Activated CD8-positive, alpha-beta memory T cell treated with anti-CD3 and anti-CD28 coated beads for 4 hours (primary cell): ENCODE data around the gene RPAP2.
"Not testable (repeated sequence)": the region's sequence is repeated elsewhere in the genome, so short reads cannot be mapped to it uniquely, and the experiment has no call there.

ENCODE experiments used
- DNase-seq, 2 donors: peaks; one replicate each; pipeline ENCODE4 v3.0.0-alpha.2; 2020; ENCODE audit warnings: low read depth in 2 of 2

RPAP2 gene

DNA sequence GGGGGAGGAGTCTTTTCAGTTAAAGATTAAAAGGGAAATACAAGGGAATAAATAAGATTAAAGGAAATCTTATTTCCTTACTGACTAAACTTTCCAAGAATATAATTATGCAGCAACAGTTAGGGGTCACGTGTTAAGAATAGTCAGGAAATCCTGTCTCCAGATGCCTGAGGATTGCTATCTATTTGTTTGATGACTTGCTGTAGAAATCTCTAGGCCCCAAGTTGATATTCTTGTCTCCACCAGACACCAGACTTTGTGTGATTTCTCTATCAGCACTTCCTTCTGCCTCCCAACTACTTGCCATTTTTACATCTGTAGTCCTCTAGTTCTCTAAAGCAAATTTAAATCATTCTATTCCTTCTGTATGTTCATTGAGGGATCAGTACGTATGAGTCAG is 77.5 kb downstream of the RPAP2 start:
- no peak for DNase-seq

- DNase-seq, result not testable (repeated sequence)
Observed at GRCh38 chr1:92377991-92378390, 79.1 kb downstream of the RPAP2 start.

DNA sequence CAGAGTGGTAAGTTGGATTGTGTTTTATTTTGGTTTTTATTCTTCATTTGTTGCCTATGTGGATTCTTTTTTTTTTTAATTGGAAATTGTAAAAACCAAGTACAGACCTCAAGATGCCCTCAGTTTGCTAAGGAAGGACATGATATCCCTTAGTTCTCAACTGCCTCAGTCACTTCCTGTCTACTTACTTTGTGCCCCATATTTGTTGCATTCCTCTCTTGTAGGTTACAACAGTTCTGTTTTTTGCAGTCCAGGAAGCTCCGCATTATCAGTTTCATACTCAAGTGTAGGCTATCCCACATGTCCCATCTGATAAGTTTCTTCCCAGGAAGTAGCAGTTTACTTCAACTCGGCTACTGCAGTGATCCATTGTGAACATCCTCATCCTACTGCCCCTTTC is 82.0 kb downstream of the RPAP2 start:
- DNase-seq, result no peak

DNA sequence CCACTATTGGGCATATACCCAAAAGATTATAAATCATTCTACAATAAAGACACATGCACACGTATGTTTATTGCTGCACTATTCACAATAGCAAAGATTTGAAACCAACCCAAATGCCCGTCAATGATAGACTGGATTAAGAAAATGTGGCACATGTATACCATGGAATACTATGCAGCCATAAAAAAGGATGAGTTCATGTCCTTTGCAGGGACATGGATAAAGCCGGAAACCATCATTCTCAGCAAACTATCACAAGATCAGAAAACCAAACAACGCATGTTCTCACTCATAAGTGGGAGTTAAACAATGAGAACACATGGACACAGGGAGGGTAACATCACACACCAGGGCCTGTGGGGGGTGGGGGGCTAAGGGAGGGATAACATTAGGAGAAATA is 95.1 kb downstream of the RPAP2 start:
- not testable (repeated sequence) for DNase-seq

GRCh38 chr1:92398519-92398918 is 99.7 kb downstream of the RPAP2 start:
- no peak for DNase-seq

DNA sequence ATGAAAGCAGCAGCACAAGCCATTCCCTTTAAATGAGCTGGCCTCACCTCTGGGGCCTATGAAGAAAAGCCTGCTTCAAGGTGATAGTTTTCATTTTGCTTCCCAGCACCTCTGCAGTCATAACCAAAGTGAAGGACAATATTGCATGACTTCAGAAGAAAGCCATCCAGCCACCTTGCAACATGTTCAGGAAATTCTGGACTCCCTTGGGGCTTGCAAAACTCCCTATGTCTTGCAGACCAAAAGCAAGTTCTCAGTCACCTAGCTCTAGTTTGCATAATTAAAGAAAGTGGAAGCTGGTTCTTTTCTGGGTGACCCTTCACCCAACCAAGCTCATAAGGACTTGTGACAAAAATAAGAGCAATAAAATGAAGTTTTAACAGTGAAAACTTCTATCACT is 100.2 kb downstream of the RPAP2 start:
- no peak for DNase-seq

GRCh38 chr1:92404661-92405060 is 105.8 kb downstream of the RPAP2 start:
- no peak for DNase-seq

- no peak for DNase-seq
Observed at GRCh38 chr1:92408825-92409224, 110.0 kb downstream of the RPAP2 start.

DNA sequence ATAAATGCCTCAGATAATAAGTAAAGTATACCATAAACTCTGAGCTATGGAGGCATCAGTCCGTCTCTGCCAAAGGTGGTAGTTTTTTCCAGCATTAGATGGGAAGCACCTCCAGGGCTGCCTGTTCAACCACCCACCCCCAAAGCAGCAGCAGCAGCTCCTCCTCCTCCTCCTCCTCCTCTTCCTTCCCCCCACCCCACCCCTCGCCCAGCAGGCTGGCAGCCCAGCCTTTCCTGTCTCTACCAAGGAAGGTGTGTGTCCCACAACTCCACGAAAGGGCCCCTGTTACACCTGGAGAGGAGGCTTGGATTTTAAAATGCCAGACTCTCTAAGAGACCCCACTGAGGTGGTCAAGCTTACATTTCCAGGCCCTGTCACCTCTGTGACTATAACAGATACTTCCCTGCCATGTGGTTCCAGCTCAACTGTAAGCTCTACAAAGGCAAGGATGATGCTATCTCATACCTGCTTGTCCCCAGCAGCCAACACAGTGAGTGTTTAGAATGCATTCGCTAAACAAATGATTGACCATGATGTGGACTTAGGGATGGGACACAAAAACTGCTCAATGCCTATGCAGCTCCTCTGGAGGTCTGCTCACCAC is 111.2 kb downstream of the RPAP2 start:
- DNase-seq, result no peak

GRCh38 chr1:92410706-92411105 is 111.8 kb downstream of the RPAP2 start:
- DNase-seq, result no peak

DNA sequence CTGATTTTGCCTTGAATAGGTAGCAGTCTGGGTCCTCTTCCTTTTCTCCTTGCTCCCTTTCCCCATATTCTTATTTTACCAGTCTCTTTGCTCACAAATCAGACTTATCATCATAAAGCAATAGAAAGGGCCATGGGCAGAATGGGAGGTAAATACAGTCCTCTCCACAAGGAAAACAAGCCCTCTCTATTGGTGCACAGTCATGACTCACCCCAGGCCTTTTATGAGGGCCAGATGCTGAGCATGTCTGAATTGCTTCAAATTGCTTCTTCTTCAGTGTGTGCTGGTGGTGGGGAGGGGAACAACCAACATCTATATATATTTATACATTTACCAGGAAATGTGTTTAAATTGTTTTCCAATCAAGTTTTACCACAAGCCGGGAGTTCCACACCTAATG is 112.7 kb downstream of the RPAP2 start:
- DNase-seq, result no peak

DNA sequence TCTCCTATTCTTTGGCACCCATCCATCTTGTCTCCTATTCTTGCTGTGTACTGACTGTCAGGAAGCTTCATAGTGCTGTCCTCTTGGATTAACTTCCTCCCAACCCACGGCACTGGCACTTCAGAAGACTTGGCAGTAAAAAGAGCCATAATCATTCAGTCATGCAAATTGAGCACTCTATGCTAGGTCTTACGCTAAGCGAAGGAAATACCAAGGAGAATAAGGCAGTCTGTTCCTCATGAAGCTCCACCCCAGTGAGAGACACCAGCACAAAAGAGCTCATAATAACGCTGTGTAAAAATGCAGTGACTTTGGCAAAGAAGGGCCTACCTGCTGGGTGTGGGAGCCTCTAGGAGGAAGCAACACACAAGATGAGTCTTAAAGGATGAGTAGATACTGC is 120.8 kb downstream of the RPAP2 start:
- no peak for DNase-seq

DNA sequence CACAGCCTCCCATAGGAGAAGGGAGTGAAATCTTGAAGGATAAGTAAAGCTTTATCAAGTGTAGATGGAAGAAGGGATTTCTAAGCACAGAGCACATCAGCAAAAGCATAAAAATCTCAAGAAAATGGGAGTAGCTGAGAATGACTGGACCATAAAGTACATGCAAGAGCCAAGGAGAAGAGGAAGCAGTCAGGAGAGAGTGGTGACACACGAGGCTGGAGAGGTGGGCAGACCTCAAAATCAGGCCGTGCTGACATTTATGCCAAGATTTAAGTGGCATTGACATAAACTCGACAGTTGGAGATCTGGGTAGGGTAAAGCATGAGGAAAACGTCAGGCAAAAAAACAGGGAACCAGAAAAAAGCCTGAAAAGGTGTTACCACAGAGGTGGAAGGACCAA is 125.5 kb downstream of the RPAP2 start:
- DNase-seq, result no peak

GRCh38 chr1:92425617-92426016 is 126.8 kb downstream of the RPAP2 start:
- no peak for DNase-seq

DNA sequence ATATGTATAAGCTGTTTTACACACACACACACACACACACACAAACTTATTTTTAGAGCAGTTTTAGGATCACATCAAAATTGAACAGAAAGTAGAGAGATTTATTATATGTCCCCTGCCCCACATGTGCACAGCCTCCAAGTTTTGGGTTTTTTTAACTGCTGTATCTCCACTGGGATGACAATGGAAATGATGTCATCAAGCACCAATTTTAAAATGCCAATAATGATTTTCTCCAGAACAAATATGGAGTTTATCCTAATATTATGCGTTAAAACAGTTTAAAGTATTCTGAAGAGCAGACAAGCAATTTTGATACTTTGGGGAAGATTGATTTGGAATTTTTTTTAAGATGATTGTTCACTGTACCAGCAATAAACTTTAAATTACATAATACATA is 131.2 kb downstream of the RPAP2 start:
- no peak for DNase-seq

GRCh38 chr1:92434572-92434971 is 135.7 kb downstream of the RPAP2 start:
- not testable (repeated sequence) for DNase-seq

DNA sequence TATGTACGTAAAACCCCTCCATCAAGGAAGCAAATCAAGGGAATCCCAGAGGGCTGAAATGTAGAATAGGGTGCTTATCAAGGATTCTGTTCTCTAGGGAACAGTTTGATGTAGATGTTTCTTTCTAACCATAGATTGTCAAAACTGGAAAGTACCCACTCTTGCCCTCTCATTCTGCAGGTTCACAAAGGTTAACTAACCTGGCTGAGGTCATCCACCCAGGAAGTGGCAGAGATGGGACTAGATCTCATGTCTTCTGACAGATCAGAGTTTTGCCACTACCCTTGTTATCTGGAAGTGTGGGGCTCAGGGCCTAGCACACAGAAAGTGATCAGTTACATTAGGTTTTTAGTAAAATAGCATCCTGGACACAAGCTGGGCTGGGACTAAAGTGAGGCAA is 140.4 kb downstream of the RPAP2 start:
- DNase-seq, result no peak

GRCh38 chr1:92441316-92441696 is 142.4 kb downstream of the RPAP2 start:
- DNase-seq, result no peak

DNA sequence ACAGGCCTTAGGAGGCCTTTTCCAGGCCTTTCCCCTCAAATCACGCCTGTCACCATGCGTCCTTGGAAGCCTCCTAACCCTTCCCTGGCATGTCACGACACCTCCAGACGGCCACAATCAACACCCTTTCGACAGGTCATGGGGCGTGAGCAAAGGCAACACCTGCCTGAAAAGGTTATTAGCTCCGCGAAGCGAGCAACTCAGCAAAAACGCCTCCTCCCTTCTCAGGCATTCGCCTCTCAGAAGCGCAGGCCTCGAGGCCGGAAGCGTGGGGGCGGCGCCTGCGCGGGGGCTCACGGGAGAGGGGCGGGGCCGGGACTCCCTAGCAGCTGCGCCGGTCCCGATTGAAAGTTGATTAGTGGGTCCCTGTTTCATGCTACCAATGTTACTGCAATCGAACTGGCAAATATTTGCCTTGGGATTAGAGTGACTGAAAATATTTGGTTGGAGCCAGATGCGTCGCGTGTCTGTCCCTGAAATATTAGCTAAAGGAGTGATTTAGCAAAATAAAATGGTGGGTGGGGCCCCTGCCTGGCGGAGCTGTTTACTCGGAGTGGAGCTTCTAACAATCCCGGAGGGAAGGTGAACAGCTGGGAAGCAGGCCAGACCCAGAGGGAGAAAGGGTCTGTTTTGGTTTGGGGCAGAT is 143.0 kb downstream of the RPAP2 start:
- no peak for DNase-seq

- no peak for DNase-seq
Observed at GRCh38 chr1:92442351-92442750, 143.5 kb downstream of the RPAP2 start.

GRCh38 chr1:92443893-92444292 is 145.0 kb downstream of the RPAP2 start:
- no peak for DNase-seq

- no peak for DNase-seq
Observed at GRCh38 chr1:92444351-92444750, 145.5 kb downstream of the RPAP2 start.

DNA sequence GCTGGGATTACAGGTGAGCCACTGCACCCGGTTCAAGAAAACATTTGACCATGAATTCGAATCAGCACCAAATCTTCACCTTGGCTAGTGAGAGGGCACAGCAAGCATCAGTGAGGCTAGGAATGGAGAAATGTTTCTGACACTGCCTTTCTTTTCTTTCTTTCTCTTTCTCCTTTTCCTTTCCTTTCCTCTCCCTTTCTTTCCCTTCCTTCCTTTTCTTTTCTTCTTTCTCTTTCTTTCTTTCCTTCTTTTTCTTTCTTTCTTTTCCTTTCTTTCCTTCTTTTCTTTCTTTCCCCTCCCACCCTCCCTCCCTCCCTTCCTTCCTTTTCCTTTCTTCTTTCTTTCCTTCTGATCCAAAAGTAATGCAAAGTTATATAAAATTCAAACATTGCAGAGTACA is 147.0 kb downstream of the RPAP2 start:
- no peak for DNase-seq

- DNase-seq, result no peak
Observed at GRCh38 chr1:92446546-92446945, 147.7 kb downstream of the RPAP2 start.
